Activated effector memory CD4-positive, alpha-beta T cell treated with Interleukin-2 at 50 U/mL for 16 hours (primary cell): ENCODE data around the gene POU2F2.

Experiments
- DNase-seq: peaks from one replicate; pipeline ENCODE4 v3.0.0-alpha.2; 2020

Gene POU2F2

DNA sequence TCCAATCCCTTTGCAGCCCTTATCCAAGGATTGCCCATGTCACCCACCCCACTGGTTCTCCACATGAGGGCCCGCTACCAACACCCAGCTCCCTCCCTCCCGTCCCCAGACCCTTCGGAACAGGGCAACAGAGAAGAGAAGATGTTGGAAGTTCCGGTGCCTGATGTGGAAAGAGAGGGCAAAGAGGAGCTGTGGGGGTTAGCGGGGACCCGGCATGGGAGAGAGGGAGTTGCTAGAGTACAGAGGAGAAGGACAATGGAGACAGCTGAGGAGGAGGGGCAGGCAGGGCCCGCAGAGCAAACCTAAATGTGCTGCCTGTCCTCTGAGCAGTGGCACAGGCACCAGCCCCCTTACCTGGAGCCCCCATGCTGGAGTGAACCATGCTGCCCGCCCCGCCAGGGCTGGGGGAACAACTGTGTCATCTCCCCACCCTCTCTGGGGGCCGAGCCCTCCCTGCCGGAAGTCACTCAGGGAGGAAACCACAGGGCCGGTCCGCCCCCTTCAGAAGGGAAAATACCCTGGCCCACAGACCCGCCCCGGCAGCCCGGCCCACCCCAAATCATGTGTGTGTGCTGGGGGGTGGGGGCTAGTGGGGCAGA is at the start of gene POU2F2:
TSS of gene POU2F2 (minus strand) at position 417 of the 599 bp plus-strand sequence. CDS start at position 382, 35 bp downstream.
- DNase-seq, result peak; percentile 85

DNA sequence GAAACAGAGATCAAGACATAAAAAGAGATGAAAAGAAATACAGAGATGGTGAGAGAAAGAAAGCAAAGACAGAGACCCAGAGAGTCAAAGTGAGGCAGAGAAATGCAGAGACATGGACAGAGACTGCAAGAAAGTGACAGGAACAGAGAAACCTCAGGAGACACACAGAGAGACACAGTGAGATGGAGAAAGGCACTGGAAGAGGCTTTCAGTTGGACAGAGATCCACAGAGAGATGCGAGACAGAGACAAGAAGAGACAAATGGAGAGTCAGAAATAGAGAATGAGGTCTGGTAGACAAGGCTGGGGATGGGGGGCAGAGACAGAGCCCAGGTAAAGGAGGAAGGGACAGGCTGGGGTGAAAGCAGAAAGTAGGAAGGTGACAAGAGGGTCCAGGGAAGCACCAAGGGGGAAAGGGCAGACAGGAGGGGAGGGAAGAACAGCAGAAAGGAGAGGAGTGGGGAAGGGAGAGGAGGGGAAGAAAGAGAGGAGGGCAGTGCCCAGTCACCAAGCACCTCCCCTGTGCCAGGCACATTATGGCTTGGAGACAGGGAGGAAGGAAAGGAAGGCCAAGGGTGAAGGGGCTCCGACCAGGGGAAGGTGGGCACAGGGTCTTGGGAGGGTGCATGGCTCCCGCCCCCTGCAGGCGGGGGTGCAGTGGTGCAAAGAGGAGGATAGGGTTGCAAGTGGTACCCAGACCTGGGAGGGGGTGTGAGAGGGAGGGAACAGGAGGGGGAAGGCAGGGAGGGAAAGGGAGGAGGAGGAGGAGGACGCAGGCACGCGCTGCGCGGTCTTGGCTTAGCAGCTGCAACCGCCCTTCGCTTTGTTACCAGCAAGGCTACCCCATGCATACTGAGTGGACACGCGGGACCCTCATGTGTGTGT is 46.8 kb upstream of the POU2F2 start:
- DNase-seq, result no peak

DNA sequence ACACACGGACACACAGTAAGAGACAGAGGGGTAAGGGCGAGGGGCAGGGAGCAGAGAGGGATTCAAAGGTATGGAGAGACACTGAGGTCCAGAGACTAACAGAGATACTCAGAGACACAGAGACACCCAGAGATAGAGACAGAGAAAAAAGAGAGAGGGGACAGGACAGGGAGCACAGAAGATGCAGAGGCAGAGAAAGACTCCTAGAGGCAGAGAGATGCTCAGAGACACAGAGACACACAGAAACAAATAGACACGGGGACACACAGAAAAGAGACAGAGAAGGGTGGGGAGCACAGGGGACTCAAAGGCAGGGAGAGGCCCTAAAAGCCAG is 45.4 kb upstream of the POU2F2 start:
- no peak for DNase-seq

DNA sequence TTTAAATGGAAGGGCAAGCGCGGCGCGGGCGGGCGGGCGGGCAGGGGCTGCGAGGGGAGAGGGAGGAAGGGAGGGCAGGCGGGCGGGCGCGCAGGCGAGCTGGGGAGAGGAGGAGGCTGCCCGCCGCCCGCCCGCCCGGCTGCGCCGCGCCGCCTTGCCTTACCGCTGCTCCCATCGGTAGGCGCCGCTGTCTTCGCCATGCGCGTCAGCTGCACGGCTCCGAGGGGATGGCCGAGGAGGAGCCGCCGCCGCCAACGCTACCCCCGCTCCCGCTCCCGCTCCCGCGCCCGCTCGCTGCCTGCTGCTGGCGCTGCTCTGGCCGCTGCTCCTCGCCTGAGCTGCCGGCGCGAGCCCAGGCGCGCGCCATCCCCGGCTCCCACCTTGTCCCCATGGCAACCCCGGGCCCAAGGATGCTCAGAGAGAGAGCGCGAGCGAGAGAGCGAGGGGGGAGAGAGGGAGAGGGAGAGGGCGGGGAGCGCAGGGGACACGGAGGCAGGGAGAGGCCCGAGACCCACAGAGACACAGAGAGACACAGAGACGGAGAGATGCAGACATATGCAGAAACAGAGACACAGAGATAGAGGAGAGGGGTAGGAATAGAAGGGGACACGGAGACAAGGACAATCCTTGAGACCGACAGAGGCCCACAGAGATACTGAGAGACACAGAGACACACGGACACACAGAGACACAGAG is 44.9 kb upstream of the POU2F2 start:
- peak; percentile 66 for DNase-seq

DNA sequence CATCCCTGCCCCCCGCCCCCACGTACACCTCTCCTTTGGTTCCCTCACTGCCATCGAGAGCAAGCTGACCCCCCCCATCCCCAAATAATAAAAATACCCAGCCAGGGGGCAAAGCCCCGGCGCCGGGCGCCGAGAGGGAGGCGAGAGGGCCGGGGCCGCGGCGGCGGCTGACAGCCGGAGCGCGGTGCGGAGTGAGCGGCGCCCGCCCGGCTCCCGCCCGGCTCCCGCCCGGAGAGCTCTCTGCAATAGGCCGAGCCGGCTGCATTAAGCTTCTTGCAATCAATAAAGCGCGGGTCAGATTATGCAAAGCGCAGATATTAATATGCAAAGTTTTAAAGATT is 44.4 kb upstream of the POU2F2 start:
- DNase-seq, result peak; percentile 9

DNA sequence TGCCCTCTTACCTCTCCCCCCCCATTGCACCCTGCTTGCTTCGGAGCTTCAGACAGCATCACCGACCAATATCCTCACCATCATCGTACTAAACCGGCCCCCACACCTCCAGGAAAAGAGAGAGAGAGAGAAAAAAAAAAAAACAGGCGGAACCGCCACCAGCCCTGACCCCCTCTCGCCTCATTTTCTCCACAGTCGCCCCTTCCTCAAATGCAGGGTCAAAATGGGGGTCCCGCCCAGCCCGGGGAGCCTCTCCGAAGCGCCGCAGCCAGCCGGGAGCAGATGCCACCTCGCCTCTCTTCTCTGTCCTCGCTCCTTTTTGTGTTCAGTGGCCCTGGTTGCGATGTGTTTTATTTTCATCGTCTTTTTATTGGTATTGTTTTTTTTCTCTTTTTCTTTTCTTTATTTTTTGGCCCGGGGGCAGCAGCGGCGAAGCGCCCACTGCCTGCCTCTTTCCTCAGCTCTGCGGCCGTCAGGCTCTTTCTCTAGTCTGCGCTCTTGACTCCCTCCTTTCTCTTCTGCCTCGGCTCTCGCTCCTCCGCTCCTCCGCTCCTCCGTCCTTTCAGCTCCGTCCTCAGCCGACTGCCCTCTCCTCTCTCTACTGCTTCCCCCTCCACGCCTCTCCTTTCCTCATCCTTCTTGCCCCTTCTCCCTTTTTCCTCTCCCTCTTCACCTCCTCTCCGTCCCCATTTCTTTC is 43.9 kb upstream of the POU2F2 start:
- DNase-seq, result no peak

DNA sequence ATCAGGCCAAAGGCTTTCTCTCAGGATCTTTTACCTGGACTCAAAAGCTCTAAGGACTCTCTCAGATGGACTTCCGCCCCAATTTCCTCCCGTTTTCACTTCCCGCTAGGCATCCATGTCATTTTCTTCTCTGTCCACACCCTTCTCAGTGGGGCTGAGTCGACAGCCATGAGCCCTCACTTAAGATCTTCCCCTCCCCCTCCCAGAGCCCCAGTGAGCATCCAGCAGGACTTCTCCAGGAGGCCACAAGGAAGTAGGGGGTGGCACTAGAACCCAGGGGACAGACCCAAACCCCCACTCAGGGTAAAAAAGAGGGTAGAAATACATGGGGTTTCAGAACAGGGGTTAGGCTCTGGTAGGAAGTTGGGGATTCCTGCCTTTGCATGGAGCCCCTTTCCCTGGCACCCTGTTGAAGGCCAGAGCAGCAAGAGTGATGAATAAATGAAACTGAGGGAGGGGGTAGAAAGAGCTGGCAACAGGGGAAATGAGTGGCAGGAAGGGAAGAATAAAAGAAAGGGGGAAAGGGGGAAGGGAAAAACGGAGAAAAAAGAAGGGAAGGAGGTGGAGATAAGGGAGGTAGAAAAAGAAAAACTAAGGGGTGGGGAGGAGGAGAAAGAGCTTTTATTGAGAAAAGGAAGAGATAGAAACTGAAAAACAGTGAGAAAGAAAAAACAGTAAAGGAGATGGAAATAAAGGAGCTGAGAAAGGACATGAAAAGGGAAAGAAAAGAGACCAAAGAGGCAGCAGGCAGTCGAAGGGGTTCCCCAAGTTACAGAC is 42.9 kb upstream of the POU2F2 start:
- DNase-seq, result no peak

DNA sequence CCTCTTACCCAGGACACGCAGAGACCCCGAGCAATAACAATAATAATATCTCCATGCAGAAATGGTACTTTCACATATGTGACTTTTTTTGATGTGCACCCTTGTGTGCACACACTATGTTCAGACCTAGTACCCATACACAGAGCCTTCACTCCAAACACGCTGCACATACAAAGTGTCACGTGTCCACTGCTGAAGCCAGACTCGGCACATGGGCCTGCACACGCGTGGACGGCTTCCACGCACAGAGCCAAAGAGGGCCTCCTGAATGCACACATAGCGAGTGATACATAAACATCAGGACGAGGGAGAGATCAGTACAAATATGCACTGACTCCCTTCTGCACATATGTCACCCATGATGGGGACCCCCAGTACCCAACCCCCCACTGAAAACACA is 41.9 kb upstream of the POU2F2 start:
- no peak for DNase-seq

DNA sequence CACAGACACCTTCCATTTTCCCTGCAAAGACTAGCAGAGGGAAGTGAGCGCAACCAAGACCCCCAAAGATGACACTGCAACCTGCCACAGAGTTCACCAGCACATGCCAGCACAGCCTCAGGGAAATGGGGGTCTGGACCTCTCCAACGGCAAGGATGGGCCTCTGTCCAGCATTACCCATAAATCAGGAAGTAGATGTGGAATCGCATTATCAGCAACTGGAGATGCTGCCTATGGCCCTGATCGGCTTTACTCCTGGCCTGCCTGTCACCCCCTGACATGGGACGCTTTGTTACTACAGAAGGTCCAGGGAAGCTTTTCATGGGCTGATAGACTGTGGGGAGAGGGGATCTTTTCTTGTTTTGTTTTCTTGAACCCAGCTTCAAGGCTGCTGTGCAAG is 41.4 kb upstream of the POU2F2 start:
- DNase-seq, result no peak

DNA sequence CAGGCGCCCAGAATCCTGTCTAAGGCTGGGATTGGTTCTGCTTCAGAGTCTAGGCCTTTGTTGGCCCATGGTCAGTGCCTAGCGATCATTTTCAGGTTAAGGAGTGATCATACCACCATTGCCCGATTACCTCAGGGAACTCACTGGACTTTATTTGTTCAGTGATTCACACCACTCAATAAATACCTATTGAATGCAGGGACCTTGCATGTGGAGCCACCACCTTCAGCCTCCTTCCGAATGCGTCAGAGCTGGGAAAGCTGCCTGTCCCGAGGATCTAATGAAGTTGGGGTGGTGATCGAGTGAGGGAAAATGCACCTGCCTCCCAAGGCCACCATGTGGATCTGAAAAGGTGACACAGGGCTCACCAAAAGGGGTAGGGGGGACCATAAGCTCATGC is 40.0 kb upstream of the POU2F2 start:
- DNase-seq, result no peak

DNA sequence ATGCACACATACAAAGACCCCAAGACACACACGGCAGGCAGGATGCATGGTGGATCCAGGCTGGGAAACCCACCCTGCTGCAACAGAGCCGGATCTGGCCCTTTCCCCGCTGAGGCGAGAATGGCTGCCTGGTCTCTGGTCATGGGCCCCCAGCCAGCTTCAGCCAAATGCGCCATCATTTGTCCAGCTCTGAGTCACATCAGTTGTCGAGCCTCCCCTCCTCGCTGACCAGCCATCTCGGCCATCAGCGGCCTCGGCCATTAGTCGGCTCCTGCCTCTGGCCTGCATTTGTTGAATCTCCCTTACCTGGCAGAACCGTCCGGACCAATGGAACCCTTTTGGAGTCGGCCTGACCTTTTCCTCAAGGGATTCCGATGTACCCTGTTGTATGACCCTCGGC is 38.5 kb upstream of the POU2F2 start:
- DNase-seq, result no peak

DNA sequence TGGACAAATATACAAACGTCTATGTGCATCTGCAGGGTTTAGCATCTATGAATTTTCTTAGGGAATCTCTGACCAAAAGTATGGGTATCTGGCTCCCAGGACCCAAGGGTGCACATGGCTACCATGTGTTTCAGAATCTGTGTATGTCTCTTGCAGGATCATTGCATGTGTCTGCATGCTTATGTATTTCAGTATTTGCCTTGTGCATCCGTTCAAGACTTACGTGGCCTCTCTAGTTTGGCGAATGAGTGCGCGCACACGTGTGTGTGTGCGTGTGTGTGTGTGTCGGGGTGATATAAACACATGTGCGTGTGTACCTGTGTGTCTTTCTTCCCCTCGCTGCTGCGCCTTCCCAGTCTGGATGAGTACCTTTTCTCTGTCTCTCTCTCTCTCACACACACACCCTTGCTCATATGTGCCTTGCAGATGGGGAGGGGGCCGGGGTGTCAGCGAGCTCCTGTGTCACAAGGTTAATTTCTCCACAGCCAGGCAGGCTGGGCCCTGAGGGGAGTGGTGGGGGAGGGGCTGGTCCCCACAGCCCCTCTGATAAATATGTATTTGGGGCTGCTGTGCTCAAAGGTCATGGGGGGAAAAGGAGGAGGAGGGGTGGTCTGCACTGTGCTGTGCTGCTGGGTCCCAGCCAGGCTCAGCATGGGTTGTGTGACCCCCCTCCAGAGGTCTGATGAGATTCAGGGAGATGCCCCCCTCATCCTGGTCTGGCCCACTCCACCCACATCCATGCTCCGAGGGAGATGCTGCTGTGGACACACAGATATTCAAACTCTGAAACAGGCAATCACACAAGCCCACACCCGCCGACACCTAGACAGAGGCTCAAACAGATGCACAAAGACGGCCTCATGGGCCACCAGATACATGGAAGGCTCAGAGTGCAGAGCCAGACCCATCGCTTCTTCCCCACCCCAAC is 37.5 kb upstream of the POU2F2 start:
- DNase-seq, result no peak

DNA sequence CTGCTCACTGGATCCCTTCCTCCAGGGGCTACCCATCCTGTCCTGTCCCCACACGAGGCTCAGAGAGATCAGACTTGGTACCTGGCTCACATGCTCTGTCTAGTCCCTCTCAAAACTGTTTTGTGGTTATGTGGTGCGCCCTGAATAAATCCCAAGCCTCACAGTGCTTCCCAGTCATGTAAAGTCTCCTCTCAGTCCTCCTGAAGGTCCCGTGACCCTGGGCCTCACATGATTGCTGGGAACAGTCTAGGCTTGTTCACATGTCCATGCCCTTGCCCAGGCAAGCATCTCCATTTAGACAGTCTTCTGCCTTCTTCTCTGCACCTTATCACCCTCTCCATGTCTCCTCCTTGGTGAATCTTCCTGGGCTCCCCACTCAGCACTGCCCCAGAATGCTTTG is 36.0 kb upstream of the POU2F2 start:
- DNase-seq, result no peak

DNA sequence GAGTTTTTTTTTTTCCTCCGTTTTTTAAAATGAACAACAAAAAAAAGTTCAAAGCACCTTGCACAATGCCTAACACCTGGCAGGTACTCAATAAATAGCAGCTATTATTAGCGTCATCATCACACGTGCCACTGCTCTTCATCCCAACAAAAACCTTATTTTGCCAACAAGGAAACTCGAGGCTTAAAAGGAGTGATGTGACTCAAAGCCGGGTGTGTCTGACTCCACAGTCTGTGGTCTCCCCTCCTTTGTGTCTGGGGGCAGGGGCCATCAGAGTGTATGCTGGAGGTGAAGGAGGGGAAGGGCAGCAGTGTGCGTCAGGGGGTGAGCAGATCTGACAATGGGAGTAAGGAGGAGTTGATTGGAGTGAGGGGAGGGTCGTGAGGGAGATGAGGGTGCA is 34.1 kb upstream of the POU2F2 start:
- DNase-seq, result no peak

DNA sequence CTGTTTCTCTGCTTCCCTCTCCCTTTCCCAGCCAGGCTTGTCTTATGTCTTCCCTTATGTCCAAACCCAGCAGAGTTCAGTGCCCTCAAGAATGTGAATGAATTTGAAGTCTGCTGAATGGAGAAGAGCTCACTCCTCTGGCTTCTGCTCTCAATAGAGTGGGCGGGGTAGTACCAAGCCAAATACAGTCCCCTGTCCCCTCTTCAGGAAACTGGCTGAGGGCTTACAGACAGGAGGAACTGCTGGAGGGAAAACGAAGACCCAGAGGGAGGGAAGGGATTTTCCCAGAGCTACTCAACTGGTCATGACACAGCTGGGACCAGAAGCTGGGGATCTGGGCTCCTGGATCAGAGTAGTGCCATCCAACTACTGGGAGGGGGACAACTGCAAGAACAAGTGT is 32.9 kb upstream of the POU2F2 start:
- DNase-seq, result no peak

DNA sequence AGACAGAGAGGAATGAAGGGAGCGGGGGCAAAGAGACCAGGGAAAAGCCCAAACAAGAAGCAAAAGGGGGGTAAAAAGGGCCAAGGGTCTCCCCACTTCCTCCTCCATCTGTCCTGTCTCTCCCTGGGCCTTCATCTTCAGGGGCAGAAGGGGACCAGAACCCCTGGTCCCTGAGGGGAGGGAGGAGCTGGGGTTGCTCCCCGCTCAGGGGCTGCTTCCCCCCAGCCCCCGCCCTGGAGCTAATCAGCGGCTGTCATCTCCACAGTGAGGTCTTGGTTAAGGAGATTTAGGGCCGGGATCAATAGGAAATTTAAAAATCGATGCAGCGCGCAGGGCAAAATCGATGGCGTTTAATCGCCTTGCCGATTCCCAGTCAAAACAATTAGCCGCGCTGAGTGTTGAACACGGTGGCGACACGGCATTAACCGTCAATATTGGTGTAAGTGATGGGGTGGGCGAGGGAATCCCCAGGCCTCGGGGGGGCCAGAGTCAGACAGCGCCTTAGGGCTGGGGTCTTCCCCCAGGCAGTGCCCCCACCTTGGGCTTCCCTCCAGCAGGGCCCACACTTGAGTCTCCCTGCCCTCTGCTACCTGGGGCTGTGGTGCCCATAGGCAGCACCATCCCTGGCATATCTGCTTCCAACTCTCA is 29.5 kb upstream of the POU2F2 start:
- no peak for DNase-seq

DNA sequence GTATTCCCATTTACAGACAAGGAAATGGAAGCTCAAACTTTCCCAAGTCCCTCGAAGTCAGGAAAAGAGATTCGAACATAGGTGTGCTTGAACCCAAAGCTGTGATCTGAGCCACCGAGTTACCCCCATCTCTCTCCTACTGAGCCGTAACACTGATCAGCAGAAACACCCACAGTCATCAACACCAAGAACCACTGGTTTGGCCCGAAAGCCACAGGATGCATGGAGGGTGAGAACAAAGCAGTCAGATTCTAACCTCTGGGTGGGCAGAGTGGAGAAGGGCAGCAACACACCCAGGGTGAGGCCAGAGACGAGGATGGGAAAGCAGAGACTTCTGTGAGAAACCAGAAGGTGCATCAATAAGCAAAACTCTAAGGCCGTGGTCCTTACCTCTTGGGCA is 27.7 kb upstream of the POU2F2 start:
- DNase-seq, result no peak

DNA sequence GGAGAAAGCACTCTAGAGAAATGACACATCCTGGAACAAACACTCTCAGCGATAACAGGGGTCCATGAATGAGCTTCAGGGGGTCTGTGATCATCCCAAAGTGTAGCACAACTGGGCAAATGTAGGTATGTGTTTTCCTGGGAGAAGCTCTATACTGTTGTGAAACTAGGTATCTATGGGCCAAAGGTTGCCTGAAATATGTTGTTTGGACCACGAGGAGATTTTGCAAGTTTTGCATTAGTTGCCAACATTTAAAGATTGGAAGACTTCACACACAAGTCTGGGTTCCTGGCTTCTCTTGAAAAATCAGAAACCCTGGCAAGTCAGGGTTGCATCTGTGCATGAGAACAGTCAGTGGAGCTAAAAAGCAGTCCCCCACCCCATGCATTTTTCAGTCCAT is 26.7 kb upstream of the POU2F2 start:
- no peak for DNase-seq

DNA sequence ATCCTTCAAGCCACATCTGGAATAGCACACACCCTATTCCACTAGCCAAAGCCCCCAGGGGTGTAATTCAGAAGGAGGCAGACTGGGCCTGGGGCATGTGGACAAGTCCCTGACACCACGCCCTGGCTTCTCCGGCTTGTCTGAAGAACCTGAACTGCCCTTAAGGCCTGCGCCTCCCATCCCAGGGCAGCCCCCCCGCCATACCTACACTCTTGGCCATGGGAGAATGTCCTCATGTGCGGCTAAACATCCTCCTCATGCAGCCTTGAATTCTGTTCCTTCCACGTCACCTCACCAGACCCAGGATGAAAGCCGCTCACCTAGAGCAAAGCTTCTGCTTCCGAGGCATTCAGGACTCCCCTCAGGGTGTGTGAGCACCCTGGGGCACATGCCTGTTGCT is 24.3 kb upstream of the POU2F2 start:
- no peak for DNase-seq

DNA sequence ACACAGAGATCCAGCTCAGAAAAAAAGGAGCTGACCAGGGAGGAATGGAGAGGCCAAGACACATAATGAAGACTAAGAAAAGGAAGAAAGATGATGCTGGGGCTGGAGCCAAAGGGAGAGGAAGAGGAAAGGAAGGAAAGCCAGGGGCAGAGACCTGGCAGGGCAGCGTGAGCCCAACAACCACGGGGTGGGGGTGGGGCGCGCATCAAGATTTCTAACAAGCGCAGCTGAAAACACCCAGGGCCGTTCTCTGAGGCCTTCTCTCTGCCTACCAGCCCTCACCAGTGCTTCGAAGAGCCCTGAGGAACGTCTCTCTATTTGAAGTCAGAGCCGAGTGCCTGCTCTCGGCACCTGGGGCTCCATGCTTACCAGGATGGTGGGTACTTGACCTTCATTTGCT is 23.6 kb upstream of the POU2F2 start:
- no peak for DNase-seq
